NCI-H1417 treated with DMSO at 0.1 percent for 48 hours (cell line): ENCODE data around the gene HMGXB3.
"Not testable (repeated sequence)": the region's sequence is repeated elsewhere in the genome, so short reads cannot be mapped to it uniquely, and the experiment has no call there.

Experiments used
- DNase-seq: peaks from one replicate; lab custom pipeline; 2025; lab: John Stamatoyannopoulos, UW

HMGXB3 gene

GRCh38 chr5:150068961-150069645, 68.6 kb downstream of the HMGXB3 start:
- DNase-seq: no peak

GRCh38 chr5:150069672-150070627, 69.4 kb downstream of the HMGXB3 start:
- DNase-seq: no peak

DNA sequence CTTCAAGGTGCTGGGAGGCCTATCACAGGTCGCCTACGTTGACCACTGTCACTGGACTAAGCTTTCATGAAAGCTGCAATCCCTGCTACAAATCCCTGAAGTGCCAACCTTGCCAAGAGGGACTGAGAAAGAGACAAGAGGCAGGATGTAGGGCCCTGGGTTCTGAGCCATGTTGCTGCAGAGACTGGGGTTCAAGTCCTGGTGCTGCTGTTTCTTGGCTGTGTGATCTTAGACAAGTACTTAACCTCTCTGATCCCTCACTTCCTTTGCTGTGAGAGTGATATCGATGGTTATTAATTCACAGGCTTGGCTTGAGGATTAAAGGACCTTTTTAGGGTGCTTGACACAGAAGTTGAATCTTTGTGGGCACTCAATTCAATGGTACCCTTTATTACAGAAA, 70.3 kb downstream of the HMGXB3 start:
- DNase-seq: no peak

DNA sequence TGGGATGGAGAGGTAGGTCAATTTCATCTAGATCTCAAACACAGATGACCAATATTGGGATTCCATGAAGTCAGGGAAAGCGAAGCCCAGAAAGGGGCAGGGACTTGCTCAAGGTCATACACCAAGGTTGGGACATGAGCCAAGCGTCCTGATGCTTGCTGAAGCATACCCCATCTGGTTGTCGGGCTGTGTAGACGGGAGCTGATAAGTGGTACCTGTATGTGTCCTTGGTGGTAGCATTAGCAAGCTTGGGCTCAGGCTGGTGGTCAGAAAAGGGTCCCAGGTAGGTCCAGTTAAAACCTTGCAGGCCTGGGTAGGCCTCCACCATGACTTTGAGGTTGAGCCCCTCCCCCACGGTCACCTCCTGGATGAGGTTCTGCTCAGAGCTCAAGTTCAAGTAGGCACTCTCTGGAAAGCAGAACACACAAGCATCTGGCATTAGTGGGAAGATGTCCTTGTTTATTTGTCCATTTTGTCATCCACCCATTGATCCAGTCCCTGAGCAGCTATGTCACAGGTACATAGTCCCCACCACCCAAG, 72.6 kb downstream of the HMGXB3 start:
- DNase-seq: no peak

- no peak for DNase-seq
Observed at GRCh38 chr5:150073677-150074076, 73.1 kb downstream of the HMGXB3 start.

GRCh38 chr5:150075233-150075632, 74.7 kb downstream of the HMGXB3 start:
- no peak for DNase-seq

GRCh38 chr5:150075806-150076205, 75.3 kb downstream of the HMGXB3 start:
- no peak for DNase-seq

DNA sequence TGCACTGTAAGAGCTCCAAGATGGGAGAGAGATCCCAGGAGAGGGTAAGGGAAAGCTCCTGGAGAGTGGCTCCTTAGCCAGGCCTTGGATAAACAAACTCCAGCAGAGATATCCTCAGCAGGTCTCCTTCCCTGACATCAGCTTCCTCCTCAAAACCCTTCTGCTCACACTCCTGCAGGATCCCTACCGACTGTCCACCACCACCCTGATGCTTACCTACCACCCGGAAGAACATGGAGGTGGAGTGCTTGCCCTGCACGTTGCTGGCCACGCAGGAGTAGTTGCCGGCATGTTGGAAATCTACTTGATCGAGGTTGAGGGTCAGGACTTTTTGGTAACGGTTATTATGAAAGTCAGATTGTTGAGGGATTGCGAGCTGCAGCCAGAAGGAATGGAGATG, 76.5 kb downstream of the HMGXB3 start:
- DNase-seq: no peak

- no peak for DNase-seq
Observed at GRCh38 chr5:150077996-150078801, 77.7 kb downstream of the HMGXB3 start.

- DNase-seq: no peak
Observed at GRCh38 chr5:150078802-150079689, 78.5 kb downstream of the HMGXB3 start.

DNA sequence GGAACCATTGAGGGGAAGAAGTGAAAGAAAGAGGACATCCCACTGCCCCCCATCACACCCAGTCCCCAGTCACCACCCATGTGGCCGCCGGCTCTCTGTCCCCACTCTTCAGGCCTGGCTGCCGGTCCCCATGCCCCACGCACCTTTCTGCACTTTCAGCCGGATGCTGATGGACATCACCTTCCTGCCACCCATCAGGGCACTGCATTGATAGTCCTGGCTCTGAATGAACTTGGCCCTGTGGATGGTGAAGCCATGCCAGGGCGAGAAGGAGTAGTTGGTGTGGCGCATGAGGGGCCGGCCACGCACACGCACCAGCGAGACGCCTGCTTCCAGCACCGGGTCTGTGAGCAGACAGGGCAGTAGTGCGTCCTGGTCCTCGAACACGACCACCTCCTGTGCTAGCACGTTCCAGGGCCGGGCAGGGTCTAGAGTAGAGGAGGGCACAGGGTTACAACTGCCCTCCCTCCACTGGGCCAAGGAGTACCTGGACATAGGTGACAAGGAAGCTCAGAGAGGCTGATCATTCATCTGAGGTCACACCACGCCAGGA, 79.4 kb downstream of the HMGXB3 start:
- no peak for DNase-seq

DNA sequence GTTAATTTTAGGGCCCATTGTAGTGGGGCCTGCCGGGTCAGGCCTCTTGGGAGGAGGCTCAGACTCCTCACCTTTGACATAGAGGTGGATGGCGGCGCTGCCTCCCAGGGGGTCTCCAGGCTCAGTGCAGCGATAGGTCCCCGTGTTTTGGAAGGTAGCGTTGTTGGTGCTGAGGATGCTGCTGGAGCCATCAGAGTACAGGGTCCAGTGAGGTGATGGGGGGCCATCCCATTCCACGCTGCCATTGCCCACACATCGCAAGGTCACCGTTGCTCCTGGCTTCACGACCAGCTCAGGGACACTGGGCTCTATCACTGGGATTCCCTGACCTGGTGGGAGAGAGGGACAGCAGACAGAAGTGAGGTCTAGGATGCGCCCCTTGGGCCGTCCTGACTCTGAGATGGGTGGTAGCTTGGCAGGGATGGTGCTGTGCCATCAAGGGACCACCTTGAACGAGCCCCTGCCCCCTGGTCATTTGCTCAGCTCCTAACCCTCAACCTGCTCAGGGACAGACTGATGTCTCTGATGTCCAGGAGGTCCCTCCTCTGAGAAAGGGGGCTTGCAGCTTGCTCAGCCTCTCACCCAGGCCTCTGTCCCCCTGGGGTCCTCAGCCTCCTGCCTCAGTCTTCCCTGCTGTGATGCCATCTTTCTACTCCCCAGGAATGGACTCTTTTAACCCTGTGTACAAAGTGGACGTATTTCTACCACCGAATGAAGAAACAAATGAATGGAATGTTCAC, 80.3 kb downstream of the HMGXB3 start:
- no peak for DNase-seq

GRCh38 chr5:150081541-150082283, 81.2 kb downstream of the HMGXB3 start:
- no peak for DNase-seq

DNA sequence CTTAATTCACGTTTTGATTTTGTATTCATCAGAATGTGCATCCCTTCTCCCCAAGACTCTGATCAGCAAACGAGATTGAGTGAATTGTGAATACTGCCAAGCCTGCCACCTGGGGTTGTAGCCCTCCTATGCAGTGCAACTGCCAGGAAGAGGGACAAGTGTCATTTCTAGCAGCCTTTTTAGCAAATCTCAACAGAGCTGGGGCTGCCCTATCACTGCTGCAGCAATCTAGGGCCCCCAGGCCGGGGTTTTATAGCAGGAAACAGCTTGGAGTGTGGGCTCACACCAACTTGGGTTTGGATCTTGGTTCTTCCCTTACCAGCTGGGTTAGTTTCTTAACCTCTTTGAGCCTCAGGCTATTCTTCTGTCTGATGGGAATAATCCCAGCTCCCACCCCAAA, 81.8 kb downstream of the HMGXB3 start:
- DNase-seq: no peak

DNA sequence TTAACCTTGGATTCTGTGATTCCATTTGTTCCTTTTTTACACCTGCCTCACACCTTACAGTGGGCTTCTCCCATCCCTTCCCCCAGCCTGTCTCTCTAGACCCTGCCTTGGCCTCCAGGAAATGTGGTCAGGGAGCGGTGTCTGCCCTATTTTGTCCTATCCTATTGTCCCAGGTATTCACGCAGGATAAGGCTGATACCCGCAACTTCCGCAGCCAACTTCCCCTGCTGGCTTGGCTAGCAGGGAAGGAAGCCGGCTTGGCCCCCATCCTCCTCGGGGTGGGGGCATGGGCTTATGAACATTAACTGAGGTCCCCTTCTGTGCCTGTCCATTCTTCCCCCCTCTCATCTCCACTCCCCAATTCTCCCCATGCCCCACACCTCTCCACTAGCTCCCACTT, 82.3 kb downstream of the HMGXB3 start:
- DNase-seq: no peak

DNA sequence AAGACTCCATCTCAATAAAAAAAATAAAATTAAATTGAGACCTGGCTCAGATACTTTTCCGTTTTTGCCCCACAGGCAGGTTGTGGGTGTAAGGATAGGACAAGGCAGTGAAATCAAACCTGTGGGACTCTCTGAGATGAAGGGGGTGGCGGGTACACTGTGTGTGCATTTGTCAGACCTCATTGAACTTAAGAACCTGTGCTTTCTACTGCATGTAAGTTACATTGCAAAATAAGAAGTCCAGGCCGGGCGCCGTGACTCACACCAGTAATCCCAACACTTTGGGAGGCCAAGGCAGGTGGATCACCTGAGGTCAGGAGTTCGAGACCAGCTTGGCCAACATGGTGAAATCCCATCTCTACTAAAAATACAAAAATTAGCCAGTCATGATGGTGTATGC, 84.2 kb downstream of the HMGXB3 start:
- not testable (repeated sequence) for DNase-seq

GRCh38 chr5:150085191-150085912, 84.8 kb downstream of the HMGXB3 start:
- no peak for DNase-seq

DNA sequence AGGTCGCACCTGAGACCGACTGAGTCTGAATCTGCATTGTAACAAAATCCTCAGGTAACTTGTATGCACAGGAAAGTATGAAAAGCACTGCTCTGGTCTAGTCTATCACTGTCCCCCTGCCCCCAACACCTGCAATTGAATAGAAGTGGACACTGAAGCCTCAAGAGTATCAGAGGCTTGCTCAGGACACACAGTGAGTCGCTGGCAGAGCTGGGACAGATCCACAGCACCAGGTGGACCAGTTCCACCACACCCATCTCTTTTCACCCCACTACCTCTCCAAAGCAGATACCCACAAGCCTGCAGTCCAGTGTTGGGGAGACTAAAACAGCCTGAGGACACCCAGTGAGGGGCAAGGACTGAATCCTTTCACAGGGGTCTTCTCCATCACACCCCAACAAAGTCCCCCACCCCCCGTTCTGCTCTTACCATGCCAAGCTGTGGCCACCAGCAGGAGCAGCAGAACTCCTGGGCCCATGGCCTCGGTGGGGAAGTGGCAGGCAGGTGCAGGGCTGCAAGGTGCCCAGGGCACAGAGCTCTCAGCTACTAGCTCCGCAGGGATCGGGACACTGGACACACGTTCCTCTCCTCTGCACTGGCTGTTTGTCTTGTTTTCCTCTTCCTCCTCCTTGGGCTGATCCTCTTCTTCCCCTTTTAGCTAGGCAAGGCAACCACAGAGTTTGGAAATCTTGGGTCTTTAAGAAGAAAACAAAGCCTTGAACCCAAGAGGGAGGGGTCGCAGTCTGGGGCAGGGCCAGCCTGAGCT, 85.6 kb downstream of the HMGXB3 start, which contains the start of gene CSF1R:
Gene CSF1R, minus strand, starts transcription at position 605 of the 766 bp plus-strand sequence. Its CDS starts 127 bp downstream, at position 478.
- DNase-seq: no peak
